Measurements from ENCODE around the gene SYT12.
"Not testable (repeated sequence)": the region's sequence is repeated elsewhere in the genome, so short reads cannot be mapped to it uniquely, and the experiment has no call there.

The SYT12 gene

GRCh38 chr11:66999555-66999954, 23.4 kb upstream of the SYT12 start:
- no peak for DNase-seq

GRCh38 chr11:67001332-67001731, 21.6 kb upstream of the SYT12 start:
- no peak for DNase-seq

- no peak for DNase-seq
These were observed 20.5 kb upstream of the SYT12 start for GRCh38 chr11:67002297-67002913.

- no peak for DNase-seq
These were observed 20.0 kb upstream of the SYT12 start for GRCh38 chr11:67002921-67003411.

GRCh38 chr11:67005200-67005599, 17.7 kb upstream of the SYT12 start:
- not testable (repeated sequence) for DNase-seq

- DNase-seq = no peak
These were observed 16.7 kb upstream of the SYT12 start for GRCh38 chr11:67006029-67006884.

- DNase-seq = no peak
These were observed 15.8 kb upstream of the SYT12 start for GRCh38 chr11:67007126-67007525.

- DNase-seq = no peak
These were observed 12.5 kb upstream of the SYT12 start for GRCh38 chr11:67010296-67010905.

GRCh38 chr11:67013511-67014045, 9.4 kb upstream of the SYT12 start:
- no peak for DNase-seq

- DNase-seq = no peak
These were observed 8.6 kb upstream of the SYT12 start for GRCh38 chr11:67014343-67014742.

- no peak for DNase-seq
These were observed 7.9 kb upstream of the SYT12 start for GRCh38 chr11:67015048-67015447.

- no peak for DNase-seq
These were observed 6.4 kb upstream of the SYT12 start for GRCh38 chr11:67016550-67016949.

- DNase-seq = no peak
These were observed 2.0 kb upstream of the SYT12 start for GRCh38 chr11:67020949-67021348.

GRCh38 chr11:67022341-67022933, 497 bp upstream of the SYT12 start:
- DNase-seq = peak; percentile 62

GRCh38 chr11:67023957-67024353, 1.0 kb downstream of the SYT12 start:
- no peak for DNase-seq

- no peak for DNase-seq
These were observed 1.5 kb downstream of the SYT12 start for GRCh38 chr11:67024410-67024809.

GRCh38 chr11:67024966-67025365, 2.0 kb downstream of the SYT12 start:
- DNase-seq = no peak

GRCh38 chr11:67025750-67026149, 2.8 kb downstream of the SYT12 start:
- DNase-seq = no peak

- no peak for DNase-seq
These were observed 4.0 kb downstream of the SYT12 start for GRCh38 chr11:67026941-67027340.

- no peak for DNase-seq
These were observed 4.6 kb downstream of the SYT12 start for GRCh38 chr11:67027483-67027930.

GRCh38 chr11:67027943-67028542, 5.1 kb downstream of the SYT12 start:
- no peak for DNase-seq

- no peak for DNase-seq
These were observed 6.2 kb downstream of the SYT12 start for GRCh38 chr11:67029146-67029545.

- DNase-seq = no peak
These were observed 8.0 kb downstream of the SYT12 start for GRCh38 chr11:67030976-67031375.
